Measurements from ENCODE around the gene INSC. TPM values are rescaled to one million over a fixed set of nuclear protein-coding genes. Genes with fewer than 3 reads are reported as not detected.

The INSC gene
- polyA plus RNA-seq, 6 donors from 2014 or later: not detected

DNA sequence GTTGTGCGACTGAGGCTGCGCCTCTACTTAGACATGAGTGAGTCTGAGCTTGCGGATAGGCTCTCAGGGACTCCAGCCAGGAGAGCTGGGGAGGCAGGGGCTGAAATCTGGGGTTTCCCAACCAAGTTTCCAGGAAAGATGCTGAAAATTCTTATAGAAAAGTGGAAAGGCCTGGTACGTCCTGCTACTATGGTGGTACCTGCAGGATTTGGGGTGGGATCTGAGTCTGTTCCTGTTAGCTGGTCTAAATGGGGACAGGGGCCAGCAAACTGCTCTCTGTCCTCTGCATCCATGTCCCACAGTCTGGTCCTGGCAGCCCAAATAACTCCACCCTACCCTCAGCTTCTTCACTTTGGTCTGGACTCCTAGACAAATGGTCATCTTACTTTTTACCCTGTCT is 86.9 kb downstream of the INSC start:
- no peaks in the 10 kb centered on the region for H3K36me3 Mint-ChIP-seq
- H3K4me1 Mint-ChIP-seq: peaks cover 0 to 5% (median 4%) of the 10 kb centered on the region in 3 donors
- H3K9me3 Mint-ChIP-seq: no peaks in the 10 kb centered on the region
- H3K4me3 Mint-ChIP-seq: no peak overlapping the region
- no peak overlapping the region for H3K27ac Mint-ChIP-seq
- DNase-seq: no peak
- no peak for ATAC-seq (ENCODE audit: low read depth in 2 of 2)
- peaks cover 12 to 53% (median 30%) of the 10 kb centered on the region in 3 donors for H3K27me3 Mint-ChIP-seq

DNA sequence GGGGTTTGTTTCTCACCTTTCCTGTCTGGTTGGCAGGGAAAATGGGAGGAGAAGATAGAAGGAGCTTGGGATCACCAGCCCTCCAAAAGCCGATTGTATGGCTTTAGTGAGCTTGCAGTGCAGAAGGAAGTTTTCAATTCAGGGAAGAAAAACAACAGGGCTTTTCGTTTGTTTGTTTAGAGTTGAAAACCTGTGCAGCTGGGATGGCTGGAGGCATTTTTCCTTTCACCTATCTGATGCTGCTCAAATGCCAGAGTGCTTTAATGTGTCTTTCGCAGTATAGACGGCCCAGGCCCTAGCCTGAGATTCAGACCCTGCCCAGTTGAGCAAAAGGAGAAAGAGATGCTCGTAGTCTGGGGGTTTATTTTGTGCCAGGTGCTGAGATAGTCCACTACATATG is 87.9 kb downstream of the INSC start:
- Mint-ChIP-seq H3K36me3 (no peaks in the 10 kb centered on the region), H3K27me3 (peaks cover 14 to 53% (median 38%) of the 10 kb centered on the region in 3 donors), H3K27ac (no peak overlapping the region), H3K4me1 (no peaks in the 10 kb centered on the region), H3K4me3 (no peak overlapping the region), H3K9me3 (no peaks in the 10 kb centered on the region)
- ATAC-seq (ENCODE audit: low read depth in 2 of 2) (no peak), DNase-seq (no peak)

DNA sequence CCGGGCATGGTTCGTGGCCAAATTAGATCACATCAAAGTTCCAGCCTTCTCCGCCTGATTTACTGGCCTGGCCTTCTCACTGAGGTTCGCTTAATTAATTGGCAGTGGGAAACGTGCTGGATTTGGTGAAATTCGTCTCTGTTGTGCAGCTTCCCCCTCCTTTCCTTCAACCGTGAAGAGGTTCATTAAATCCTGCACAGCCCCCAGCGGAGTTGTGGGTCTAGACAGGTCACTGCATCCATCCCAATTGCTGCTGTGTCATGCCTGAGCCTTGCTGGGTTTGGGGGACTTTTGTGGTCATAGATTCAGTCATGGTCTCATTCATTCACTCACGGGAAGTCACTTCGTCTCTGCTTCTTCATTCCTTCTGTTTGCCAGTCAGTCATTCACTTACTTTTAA is 90.0 kb downstream of the INSC start:
- Mint-ChIP-seq H3K27ac (no peak overlapping the region), H3K9me3 (no peaks in the 10 kb centered on the region), H3K36me3 (no peaks in the 10 kb centered on the region)

DNA sequence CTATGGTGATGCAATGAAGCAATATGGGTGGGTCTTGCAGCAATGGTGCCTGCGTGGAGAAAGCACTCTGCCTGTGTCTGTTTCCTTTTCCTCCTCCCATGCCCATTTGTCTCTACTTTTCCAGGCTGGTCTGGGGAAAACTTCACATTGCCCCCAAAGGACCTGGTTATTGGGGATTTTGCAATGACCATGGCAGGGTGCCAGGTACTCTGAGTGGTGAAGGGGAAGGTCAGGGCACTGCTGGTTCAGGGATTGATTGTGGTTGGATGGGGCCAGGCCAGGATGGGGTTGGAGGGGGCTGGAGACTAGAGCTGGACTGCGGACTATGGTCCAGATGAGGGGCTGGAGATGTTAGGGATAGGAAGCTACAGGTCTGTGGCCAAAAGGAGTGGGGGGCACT is 92.1 kb downstream of the INSC start:
- H3K27ac Mint-ChIP-seq: no peak overlapping the region
- H3K9me3 Mint-ChIP-seq: no peaks in the 10 kb centered on the region
- no peaks in the 10 kb centered on the region for H3K4me1 Mint-ChIP-seq
- ATAC-seq (ENCODE audit: low read depth in 2 of 2) (no peak), DNase-seq (no peak)
- peaks cover 21 to 38% (median 27%) of the 10 kb centered on the region in 3 donors for H3K27me3 Mint-ChIP-seq
- no peaks in the 10 kb centered on the region for H3K36me3 Mint-ChIP-seq
- no peak overlapping the region for H3K4me3 Mint-ChIP-seq

More for the DNA sequence above, 90.0 kb downstream of the INSC start:
- H3K4me3 Mint-ChIP-seq: no peak overlapping the region
- ATAC-seq (ENCODE audit: low read depth in 2 of 2) (no peak), DNase-seq (no peak)
- H3K4me1 Mint-ChIP-seq: no peaks in the 10 kb centered on the region
- H3K27me3 Mint-ChIP-seq: peaks cover 16 to 42% (median 39%) of the 10 kb centered on the region in 3 donors

DNA sequence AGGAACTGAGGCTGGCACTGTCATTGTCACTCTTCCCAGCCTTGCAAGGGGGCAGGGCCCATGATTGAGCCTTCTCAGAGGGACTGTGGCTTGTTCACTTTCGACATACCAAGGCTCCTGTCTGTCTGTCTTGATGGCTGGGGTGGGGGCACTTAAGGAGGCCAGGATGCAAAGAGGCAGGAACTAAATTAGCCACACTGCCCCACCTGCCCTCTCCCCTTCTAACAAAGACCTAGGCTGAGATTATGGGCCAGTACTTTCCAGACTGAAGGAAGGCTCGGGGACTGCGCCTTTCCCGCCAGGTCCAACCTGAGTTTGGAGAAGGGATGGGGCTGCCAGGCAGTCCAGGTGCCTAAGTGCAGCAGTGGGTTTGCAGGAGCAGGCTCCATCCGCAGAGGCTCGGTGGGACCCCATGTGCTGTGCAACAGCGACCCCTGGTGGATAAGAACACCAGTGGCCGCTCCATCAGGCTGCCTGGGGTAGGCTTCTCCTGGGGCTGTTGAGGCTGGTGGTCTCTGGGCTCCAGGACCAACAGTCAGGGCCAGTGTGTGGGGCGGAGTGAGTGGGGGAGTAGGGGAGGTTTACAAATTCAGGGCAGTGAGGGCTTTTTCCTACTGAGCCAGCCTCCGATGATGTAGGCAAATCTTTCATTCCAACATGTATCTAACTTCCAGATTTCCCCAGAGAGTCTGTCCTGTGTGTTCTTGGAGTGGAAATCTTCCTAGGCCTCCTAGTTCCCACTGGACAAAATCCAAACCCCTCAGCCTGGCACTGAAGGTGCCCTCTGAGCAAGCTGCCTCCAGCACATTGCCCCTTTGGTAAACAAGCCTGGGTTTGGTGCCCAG is 93.9 kb downstream of the INSC start:
- ATAC-seq (ENCODE audit: low read depth in 2 of 2): peak; percentile 85 to 97
- Mint-ChIP-seq H3K27me3 (peaks cover 21 to 33% (median 27%) of the 10 kb centered on the region in 3 donors), H3K36me3 (no peaks in the 10 kb centered on the region), H3K27ac (peak overlapping the region in 1 of 6 donors; percentile 82), H3K4me3 (no peak overlapping the region), H3K4me1 (no peaks in the 10 kb centered on the region), H3K9me3 (no peaks in the 10 kb centered on the region)
- peak; percentile 72 for DNase-seq

DNA sequence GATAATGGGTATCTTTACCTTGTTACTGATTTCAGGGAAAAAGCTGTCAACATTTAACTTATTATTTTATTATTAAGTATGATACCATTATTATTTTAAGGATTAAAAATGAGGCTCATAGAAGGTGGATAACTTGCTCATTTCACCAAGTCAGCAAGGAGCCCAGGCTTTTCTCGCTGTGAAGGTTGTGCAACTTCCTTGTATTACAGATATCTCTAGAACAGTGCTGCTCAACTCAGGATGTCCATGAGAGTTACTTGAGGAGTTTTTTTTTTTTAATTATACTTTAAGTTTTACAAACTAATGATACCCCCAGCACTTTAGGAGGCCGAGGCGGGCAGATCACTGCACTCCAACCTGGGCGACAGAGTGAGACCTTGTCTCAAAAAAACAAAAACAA is 98.2 kb downstream of the INSC start:
- H3K4me1 Mint-ChIP-seq: no peaks in the 10 kb centered on the region
- DNase-seq: no peak

DNA sequence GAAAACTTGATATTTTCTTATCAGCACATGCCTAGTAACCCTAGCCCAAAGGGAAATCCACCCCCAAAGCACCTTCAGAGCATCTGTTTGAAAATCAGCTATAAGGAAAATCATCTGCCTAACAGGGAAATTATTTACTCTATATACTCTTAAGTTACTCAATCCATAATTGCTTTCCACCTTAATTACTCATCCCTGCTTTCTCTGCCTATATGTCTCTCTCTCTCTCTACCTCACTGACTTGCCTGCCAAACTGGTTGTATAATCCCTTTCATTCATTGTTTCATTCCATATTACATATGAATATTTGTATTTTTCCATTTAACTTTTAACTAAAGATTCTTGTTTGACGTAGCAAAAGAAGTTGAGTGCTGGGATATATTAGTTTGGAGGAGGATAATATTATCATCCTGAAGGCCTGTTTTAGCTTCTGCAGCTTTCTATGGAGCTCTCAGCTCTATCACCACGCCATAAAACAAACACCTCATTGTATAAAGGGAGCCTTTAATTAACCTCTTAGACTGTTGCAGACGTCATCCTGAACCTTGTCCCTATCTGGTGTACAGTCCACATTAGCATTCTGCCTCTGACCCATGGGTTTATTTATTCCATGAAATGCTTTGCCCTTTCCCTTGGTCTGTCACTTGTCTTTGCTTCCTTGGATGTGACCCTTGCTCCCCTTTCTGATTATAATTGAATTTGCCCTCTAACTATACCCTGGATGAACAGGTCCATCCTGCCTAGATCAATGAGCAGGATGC is 98.9 kb downstream of the INSC start:
- Mint-ChIP-seq H3K4me1 (no peaks in the 10 kb centered on the region), H3K27ac (no peak overlapping the region), H3K36me3 (no peaks in the 10 kb centered on the region), H3K9me3 (no peaks in the 10 kb centered on the region), H3K4me3 (no peak overlapping the region), H3K27me3 (peaks cover 10 to 12% (median 11%) of the 10 kb centered on the region in 3 donors)
- no peak for ATAC-seq (ENCODE audit: low read depth in 2 of 2)
- no peak for DNase-seq

More for the DNA sequence above, 98.2 kb downstream of the INSC start:
- Mint-ChIP-seq H3K4me3 (no peak overlapping the region), H3K9me3 (no peaks in the 10 kb centered on the region), H3K27me3 (peaks cover 11 to 14% (median 12%) of the 10 kb centered on the region in 3 donors), H3K27ac (no peak overlapping the region), H3K36me3 (no peaks in the 10 kb centered on the region)
- ATAC-seq (ENCODE audit: low read depth in 2 of 2): no peak

DNA sequence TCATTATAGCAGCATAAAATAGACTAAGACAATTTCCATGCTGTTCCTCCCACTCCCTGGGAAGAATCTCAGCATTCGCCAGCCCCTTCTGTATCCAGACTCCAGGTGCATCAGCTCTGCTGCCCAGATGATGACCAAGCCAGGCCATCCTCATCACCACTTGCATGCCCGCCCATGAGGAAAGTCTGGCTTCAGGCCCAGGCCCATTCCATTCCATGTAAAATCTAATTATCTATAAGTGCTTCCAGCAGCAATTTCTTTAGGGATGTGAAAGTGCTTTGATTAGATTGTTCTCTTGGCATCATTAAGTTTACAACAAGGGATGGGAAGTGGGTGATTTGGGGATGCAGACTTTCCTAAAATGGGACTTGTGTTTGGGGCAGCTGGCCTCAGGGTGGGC is 100.3 kb downstream of the INSC start:
- Mint-ChIP-seq H3K4me1 (no peaks in the 10 kb centered on the region), H3K36me3 (no peaks in the 10 kb centered on the region), H3K4me3 (no peak overlapping the region), H3K9me3 (no peaks in the 10 kb centered on the region), H3K27ac (no peak overlapping the region), H3K27me3 (peaks cover 5 to 9% (median 7%) of the 10 kb centered on the region in 3 donors)
- ATAC-seq (ENCODE audit: low read depth in 2 of 2): no peak
- no peak for DNase-seq

DNA sequence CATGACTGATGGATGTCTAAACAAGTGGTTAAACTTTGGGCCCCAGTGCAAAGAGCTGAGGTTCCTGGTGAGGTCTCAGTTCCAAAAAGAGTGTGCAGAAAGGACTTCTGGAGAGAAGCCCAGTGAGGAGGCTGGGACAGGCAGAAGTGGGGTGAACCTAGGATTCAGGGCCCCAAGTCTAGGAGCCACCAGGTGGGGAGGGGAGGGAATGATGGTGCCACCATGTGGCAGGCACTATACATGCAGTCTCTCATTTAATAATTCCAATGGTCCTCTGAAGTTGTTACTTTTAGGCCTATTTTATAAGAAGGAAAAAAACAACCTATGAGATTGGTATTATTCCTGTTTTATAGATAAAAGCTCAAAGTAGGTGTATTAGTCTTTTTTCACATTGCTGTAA is 102.0 kb downstream of the INSC start:
- no peak for DNase-seq
- Mint-ChIP-seq H3K27me3 (peaks cover 0 to 7% (median 0%) of the 10 kb centered on the region in 3 donors), H3K4me1 (no peaks in the 10 kb centered on the region), H3K36me3 (no peaks in the 10 kb centered on the region), H3K27ac (peak overlapping the region in 1 of 6 donors; percentile 66), H3K9me3 (no peaks in the 10 kb centered on the region), H3K4me3 (no peak overlapping the region)
- no peak for ATAC-seq (ENCODE audit: low read depth in 2 of 2)

DNA sequence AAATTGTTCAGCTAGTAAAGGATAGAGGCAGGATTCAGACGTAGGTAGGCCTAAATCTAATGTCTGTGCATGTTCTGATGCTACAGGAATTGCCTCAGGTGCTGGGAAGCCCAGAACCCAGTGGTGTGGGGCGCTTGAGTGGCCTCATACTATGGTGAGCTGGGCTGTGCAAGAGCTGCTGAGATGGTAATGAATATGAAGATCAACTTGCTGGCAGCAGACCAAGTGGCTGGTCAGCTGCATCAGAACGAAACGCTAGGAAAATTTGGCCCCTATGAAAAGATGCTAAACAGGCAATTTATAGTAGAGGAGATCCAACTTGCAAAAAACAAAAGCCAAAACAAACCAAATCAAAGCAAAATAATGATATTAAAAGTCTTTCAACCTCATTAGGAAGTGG is 102.7 kb downstream of the INSC start:
- ATAC-seq (ENCODE audit: low read depth in 2 of 2): no peak
- peaks cover 0 to 7% (median 0%) of the 10 kb centered on the region in 3 donors for H3K27me3 Mint-ChIP-seq
- H3K4me3 Mint-ChIP-seq: no peak overlapping the region
- H3K4me1 Mint-ChIP-seq: no peaks in the 10 kb centered on the region
- no peak for DNase-seq
- H3K9me3 Mint-ChIP-seq: no peaks in the 10 kb centered on the region
- H3K27ac Mint-ChIP-seq: no peak overlapping the region
- no peaks in the 10 kb centered on the region for H3K36me3 Mint-ChIP-seq

DNA sequence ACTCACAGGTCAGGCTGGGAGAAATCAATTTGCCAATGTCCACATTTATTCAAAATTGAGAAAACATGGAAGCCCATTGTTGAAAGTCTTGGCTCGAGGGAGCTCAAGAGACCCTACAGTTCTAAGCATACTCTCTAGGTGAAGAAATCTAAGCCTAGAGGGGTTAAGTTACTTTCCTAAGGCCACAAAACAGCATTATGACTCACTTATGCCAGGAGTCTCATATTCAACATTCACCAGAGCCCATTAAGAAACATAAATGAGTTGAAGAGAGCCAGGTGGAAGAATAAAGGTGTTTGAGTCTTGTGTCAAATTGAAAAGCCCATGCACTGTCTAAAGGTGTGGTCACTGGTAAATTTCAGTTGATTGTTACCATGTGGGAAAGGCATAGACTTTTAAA is 108.1 kb downstream of the INSC start:
- Mint-ChIP-seq H3K27ac (no peak overlapping the region), H3K36me3 (no peaks in the 10 kb centered on the region), H3K4me1 (no peaks in the 10 kb centered on the region), H3K4me3 (no peak overlapping the region), H3K9me3 (no peaks in the 10 kb centered on the region), H3K27me3 (peaks cover 0 to 10% (median 4%) of the 10 kb centered on the region in 3 donors)
- ATAC-seq (ENCODE audit: low read depth in 2 of 2) (no peak), DNase-seq (no peak)

DNA sequence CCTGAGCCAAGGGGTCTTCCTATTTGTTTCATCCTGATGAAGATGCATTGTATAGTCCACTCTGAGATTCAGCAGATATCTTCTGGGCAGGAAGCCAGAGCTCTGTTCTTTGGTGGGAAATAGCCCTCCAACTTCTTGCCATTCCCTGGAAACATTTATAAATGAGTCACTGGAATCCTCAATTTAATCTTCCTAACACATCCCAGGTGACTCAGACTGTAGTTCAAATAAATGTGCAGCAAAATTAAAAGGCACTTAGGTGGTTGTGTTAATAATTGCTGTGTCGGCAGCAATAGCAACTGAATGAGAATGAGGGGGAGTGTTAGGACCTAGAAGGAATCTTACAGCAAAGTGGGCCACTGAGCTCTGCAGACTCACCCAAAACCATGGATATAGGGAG is 108.6 kb downstream of the INSC start:
- no peak overlapping the region for H3K4me3 Mint-ChIP-seq
- H3K27me3 Mint-ChIP-seq: peaks cover 0 to 10% (median 4%) of the 10 kb centered on the region in 3 donors
- DNase-seq (no peak), ATAC-seq (ENCODE audit: low read depth in 2 of 2) (no peak)
- H3K36me3 Mint-ChIP-seq: no peaks in the 10 kb centered on the region
- H3K27ac Mint-ChIP-seq: no peak overlapping the region
- H3K9me3 Mint-ChIP-seq: no peaks in the 10 kb centered on the region
- H3K4me1 Mint-ChIP-seq: no peaks in the 10 kb centered on the region

DNA sequence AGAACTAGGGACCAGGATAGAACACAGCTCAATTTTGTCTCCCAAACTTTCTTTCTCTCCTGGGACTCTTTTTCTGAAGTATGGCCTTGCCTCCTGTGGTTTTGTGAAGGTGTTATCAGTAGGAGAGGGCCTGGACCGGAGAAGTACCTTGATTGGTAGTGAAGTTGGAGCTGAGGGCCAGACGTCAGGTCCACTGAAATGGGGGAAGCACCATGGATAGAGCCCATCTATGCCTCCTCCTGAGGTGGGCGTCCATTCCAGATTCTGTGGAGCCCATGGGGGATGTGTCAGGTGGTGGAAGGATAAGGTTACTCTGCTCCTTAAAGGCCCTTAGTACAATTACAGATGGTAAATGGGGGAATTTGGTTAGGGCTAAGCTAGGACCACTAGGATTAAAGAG is 109.7 kb downstream of the INSC start:
- ATAC-seq (ENCODE audit: low read depth in 2 of 2) (no peak), DNase-seq (no peak)
- Mint-ChIP-seq H3K27ac (no peak overlapping the region), H3K4me3 (no peak overlapping the region), H3K36me3 (no peaks in the 10 kb centered on the region), H3K9me3 (no peaks in the 10 kb centered on the region), H3K27me3 (peaks cover 0 to 10% (median 4%) of the 10 kb centered on the region in 3 donors), H3K4me1 (no peaks in the 10 kb centered on the region)

DNA sequence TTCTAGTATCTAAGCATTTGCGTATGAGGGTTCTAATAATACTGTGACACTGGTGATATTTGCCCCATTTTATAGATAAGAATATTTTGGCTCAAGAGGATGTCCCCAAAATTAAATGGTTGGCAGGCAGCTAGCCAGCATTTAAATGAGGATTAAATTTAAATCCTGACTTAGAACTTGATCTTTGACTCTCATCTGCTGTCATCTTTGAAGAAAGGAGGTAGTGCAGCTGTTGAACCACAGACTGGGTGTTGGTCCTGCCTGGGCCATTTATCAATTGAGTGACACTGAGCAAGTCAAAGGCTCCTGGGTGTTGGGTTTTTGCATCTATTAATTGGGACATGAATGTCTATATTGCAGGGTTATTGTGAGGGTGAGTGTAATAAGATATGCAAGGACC is 112.3 kb downstream of the INSC start:
- peaks cover 0 to 14% (median 10%) of the 10 kb centered on the region in 3 donors for H3K27me3 Mint-ChIP-seq
- no peak for DNase-seq
- H3K27ac Mint-ChIP-seq: no peak overlapping the region
- H3K4me3 Mint-ChIP-seq: no peak overlapping the region
- H3K4me1 Mint-ChIP-seq: no peaks in the 10 kb centered on the region
- no peaks in the 10 kb centered on the region for H3K9me3 Mint-ChIP-seq
- no peak for ATAC-seq (ENCODE audit: low read depth in 2 of 2)
- no peaks in the 10 kb centered on the region for H3K36me3 Mint-ChIP-seq

Data from naive B cell (primary cell).